ENCODE data around the gene FBXO9. TPM values are rescaled to one million over a fixed set of nuclear protein-coding genes. Genes with fewer than 3 reads are reported as not detected.
A peak's percentile ranks its signal among the peaks of the same experiment; 100 is the strongest.

The FBXO9 gene
- total RNA-seq, 1 experiment from 2014 or later, result 63.6 TPM

DNA sequence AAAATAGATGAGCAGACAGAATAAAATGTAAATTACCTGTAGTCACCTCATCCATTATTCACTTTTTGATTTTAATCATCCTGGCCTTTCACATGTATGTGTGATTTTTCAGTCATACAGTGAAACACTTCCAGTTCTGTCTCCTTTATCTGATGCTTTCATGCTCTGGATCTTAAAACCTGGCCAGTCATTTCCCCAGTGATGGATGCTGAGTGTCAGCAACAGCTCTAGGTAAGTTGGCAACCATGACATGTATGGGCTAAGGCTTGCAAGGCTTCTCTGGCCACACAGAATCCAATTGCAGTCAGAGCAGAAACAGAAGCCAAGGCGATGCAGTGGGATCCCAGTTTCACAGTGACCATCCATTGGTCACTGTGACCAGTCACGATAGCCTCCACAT, 35.8 kb downstream of the FBXO9 start:
- Mint-ChIP-seq H3K27ac (ENCODE audit: low read depth, unreplicated experiment) (no peak overlapping the region), H3K4me1 (ENCODE audit: insufficient read depth, unreplicated experiment) (no peaks in the 10 kb centered on the region), H3K36me3 (ENCODE audit: insufficient read depth, unreplicated experiment) (peaks cover 63% of the 10 kb centered on the region), H3K9me3 (ENCODE audit: unreplicated experiment) (no peaks in the 10 kb centered on the region), H3K4me3 (ENCODE audit: unreplicated experiment) (no peak overlapping the region), H3K27me3 (ENCODE audit: insufficient read depth, unreplicated experiment) (no peaks in the 10 kb centered on the region)
- no TSS peak for BruUV-seq (replicated peaks)
- DNase-seq (ENCODE audit: unreplicated experiment), result no peak
- TF ChIP-seq, protein P1, sequence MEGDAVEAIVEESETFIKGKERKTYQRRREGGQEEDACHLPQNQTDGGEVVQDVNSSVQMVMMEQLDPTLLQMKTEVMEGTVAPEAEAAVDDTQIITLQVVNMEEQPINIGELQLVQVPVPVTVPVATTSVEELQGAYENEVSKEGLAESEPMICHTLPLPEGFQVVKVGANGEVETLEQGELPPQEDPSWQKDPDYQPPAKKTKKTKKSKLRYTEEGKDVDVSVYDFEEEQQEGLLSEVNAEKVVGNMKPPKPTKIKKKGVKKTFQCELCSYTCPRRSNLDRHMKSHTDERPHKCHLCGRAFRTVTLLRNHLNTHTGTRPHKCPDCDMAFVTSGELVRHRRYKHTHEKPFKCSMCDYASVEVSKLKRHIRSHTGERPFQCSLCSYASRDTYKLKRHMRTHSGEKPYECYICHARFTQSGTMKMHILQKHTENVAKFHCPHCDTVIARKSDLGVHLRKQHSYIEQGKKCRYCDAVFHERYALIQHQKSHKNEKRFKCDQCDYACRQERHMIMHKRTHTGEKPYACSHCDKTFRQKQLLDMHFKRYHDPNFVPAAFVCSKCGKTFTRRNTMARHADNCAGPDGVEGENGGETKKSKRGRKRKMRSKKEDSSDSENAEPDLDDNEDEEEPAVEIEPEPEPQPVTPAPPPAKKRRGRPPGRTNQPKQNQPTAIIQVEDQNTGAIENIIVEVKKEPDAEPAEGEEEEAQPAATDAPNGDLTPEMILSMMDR (IDR thresholded peaks at IDR 0.05; ENCODE audit: unreplicated experiment), result no peak
- ChIA-PET CTCF (no interaction called here), POLR2A (no interaction called here)
- intact Hi-C loops (cut with micrococcal nuclease), result loop anchor here (5.0 kb wide), 1 partner anchor 71 kb away; no protein-coding TSS in a partner anchor

DNA sequence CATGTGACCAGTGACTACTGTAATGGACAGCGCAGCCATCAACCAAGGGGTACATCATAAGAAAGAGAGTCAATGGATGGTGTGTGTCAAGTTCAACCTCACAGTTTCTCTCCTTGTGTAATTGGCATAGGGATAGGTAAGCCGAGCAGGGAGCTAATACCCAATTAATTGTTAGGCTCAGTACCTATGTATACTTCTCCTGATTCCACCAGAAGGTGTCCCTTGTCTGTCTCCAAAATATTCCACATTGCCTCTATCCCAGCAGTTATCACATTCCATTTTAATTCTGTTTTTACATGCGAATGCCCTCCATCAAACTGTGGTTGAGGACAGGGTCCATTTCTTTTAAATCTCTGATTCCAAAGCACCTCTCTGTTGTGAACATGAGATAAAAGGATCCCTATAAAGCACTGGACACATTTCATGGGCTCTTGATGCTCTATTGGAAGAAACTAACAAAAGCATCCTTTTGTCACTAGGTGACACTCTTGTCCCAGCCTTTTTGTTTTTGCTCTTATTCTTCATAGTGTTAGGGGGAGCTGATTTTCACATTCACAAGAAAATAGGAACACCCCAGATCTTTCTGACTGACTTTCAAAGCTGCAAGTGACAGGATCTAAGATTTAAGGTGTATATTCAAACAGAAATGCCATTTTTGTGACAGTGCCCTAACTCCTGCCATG, 38.9 kb downstream of the FBXO9 start:
- ChIA-PET POLR2A (interaction anchor here (0.6 kb wide), 1 partner anchor 380 kb away, joined by 3 read pairs; no protein-coding TSS in a partner anchor), CTCF (interaction anchor here (0.6 to 1.4 kb wide), 5 partner anchors 8 to 943 kb away, joined by 3 to 4 read pairs (median 3); no protein-coding TSS in a partner anchor)
- Mint-ChIP-seq H3K9me3 (ENCODE audit: unreplicated experiment) (no peaks in the 10 kb centered on the region), H3K27me3 (ENCODE audit: insufficient read depth, unreplicated experiment) (no peaks in the 10 kb centered on the region), H3K4me3 (ENCODE audit: unreplicated experiment) (no peak overlapping the region), H3K36me3 (ENCODE audit: insufficient read depth, unreplicated experiment) (peaks cover 35% of the 10 kb centered on the region), H3K4me1 (ENCODE audit: insufficient read depth, unreplicated experiment) (peaks cover 6% of the 10 kb centered on the region), H3K27ac (ENCODE audit: low read depth, unreplicated experiment) (no peak overlapping the region)
- intact Hi-C loops (cut with micrococcal nuclease), result loop anchor here (1.0 to 5.0 kb wide), 2 partner anchors 68 to 380 kb away; no protein-coding TSS in a partner anchor
- BruUV-seq (replicated peaks), result no TSS peak
- peak; percentile 40 for DNase-seq (ENCODE audit: unreplicated experiment)
- TF ChIP-seq, protein P1 (IDR thresholded peaks at IDR 0.05; ENCODE audit: unreplicated experiment), result no peak

- TF ChIP-seq, protein P1 (IDR thresholded peaks at IDR 0.05; ENCODE audit: unreplicated experiment), result no peak
These were observed 39.7 kb downstream of the FBXO9 start for GRCh38 chr6:53104916-53105315.

GRCh38 chr6:53107091-53107490, 41.9 kb downstream of the FBXO9 start:
- no TSS peak for BruUV-seq (replicated peaks)
- peak; percentile 59 for DNase-seq (ENCODE audit: unreplicated experiment)
- intact Hi-C loops (cut with micrococcal nuclease), result no loop called here
- no peak overlapping the region for H3K4me3 Mint-ChIP-seq (ENCODE audit: unreplicated experiment)
- no peaks in the 10 kb centered on the region for H3K27me3 Mint-ChIP-seq (ENCODE audit: insufficient read depth, unreplicated experiment)
- H3K4me1 Mint-ChIP-seq (ENCODE audit: insufficient read depth, unreplicated experiment), result peaks cover 17% of the 10 kb centered on the region
- ChIA-PET POLR2A (interaction anchor here (1.0 kb wide), 1 partner anchor 13 kb away, joined by 3 read pairs; no protein-coding TSS in a partner anchor), CTCF (interaction anchor here (0.6 to 1.3 kb wide), 4 partner anchors 8 to 369 kb away, joined by 3 to 5 read pairs (median 3); no protein-coding TSS in a partner anchor)
- peaks cover 13% of the 10 kb centered on the region for H3K36me3 Mint-ChIP-seq (ENCODE audit: insufficient read depth, unreplicated experiment)
- no peak overlapping the region for H3K27ac Mint-ChIP-seq (ENCODE audit: low read depth, unreplicated experiment)
- TF ChIP-seq, protein P1 (IDR thresholded peaks at IDR 0.05; ENCODE audit: unreplicated experiment), result no peak
- H3K9me3 Mint-ChIP-seq (ENCODE audit: unreplicated experiment), result no peaks in the 10 kb centered on the region

More at GRCh38 chr6:53104916-53105315, 39.7 kb downstream of the FBXO9 start:
- Mint-ChIP-seq H3K27me3 (ENCODE audit: insufficient read depth, unreplicated experiment) (no peaks in the 10 kb centered on the region), H3K4me3 (ENCODE audit: unreplicated experiment) (no peak overlapping the region), H3K9me3 (ENCODE audit: unreplicated experiment) (no peaks in the 10 kb centered on the region), H3K4me1 (ENCODE audit: insufficient read depth, unreplicated experiment) (peaks cover 6% of the 10 kb centered on the region), H3K27ac (ENCODE audit: low read depth, unreplicated experiment) (no peak overlapping the region), H3K36me3 (ENCODE audit: insufficient read depth, unreplicated experiment) (peaks cover 27% of the 10 kb centered on the region)
- CTCF ChIA-PET, result interaction anchor here (0.6 to 1.4 kb wide), 2 partner anchors 62 to 68 kb away, joined by 3 to 4 read pairs; no protein-coding TSS in a partner anchor
- intact Hi-C loops (cut with micrococcal nuclease), result loop anchor here (1.0 to 5.0 kb wide), 2 partner anchors 67 to 379 kb away; no protein-coding TSS in a partner anchor
- POLR2A ChIA-PET, result no interaction called here
- BruUV-seq (replicated peaks), result no TSS peak
- DNase-seq (ENCODE audit: unreplicated experiment), result no peak

Measured in MCF 10A (cell line).